Measurements from ENCODE around the gene DQX1. TPM values are rescaled to one million over a fixed set of nuclear protein-coding genes. Genes with fewer than 3 reads are reported as not detected.

DQX1 gene
- total RNA-seq, 2 experiments from 2014 or later = 0.50 to 0.96 TPM

GRCh38 chr2:74507145-74507925, 18.7 kb downstream of the DQX1 start, which contains the start of gene PCGF1:
PCGF1 (minus strand) TSS chr2:74507695; CDS start chr2:74507668, 27 bp downstream.
- peak; percentile 91 for ATAC-seq
- peak; percentile 100 for DNase-seq
- H3K4me1 Mint-ChIP-seq (ENCODE audit: low read depth) = peaks cover 42% of the 10 kb centered on the region
- intact Hi-C loops (cut with micrococcal nuclease) = no loop called here
- H3K27me3 Mint-ChIP-seq = peaks cover 44% of the 10 kb centered on the region
- ChIA-PET CTCF (interaction anchor here (0.9 to 3.4 kb wide), 8 partner anchors 7 to 84 kb away, joined by 3 to 27 read pairs (median 4); partner anchors contain the start of genes AUP1, HTRA2, MRPL53 and TLX2), POLR2A (interaction anchor here (1.0 to 4.8 kb wide), 8 partner anchors 10 to 77 kb away, joined by 3 to 21 read pairs (median 4); partner anchors contain the start of genes AUP1, CCDC142, HTRA2 and INO80B)
- peaks cover 33% of the 10 kb centered on the region for H3K36me3 Mint-ChIP-seq (ENCODE audit: low read depth)
- H3K9me3 Mint-ChIP-seq = no peaks in the 10 kb centered on the region
- TF ChIP-seq, protein P1, sequence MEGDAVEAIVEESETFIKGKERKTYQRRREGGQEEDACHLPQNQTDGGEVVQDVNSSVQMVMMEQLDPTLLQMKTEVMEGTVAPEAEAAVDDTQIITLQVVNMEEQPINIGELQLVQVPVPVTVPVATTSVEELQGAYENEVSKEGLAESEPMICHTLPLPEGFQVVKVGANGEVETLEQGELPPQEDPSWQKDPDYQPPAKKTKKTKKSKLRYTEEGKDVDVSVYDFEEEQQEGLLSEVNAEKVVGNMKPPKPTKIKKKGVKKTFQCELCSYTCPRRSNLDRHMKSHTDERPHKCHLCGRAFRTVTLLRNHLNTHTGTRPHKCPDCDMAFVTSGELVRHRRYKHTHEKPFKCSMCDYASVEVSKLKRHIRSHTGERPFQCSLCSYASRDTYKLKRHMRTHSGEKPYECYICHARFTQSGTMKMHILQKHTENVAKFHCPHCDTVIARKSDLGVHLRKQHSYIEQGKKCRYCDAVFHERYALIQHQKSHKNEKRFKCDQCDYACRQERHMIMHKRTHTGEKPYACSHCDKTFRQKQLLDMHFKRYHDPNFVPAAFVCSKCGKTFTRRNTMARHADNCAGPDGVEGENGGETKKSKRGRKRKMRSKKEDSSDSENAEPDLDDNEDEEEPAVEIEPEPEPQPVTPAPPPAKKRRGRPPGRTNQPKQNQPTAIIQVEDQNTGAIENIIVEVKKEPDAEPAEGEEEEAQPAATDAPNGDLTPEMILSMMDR (IDR thresholded peaks at IDR 0.05) = peak; percentile 50
- H3K27ac Mint-ChIP-seq = peak within 1 kb of the TSS; percentile 99
- H3K4me3 Mint-ChIP-seq = peak within 1 kb of the TSS; percentile 94

DNA sequence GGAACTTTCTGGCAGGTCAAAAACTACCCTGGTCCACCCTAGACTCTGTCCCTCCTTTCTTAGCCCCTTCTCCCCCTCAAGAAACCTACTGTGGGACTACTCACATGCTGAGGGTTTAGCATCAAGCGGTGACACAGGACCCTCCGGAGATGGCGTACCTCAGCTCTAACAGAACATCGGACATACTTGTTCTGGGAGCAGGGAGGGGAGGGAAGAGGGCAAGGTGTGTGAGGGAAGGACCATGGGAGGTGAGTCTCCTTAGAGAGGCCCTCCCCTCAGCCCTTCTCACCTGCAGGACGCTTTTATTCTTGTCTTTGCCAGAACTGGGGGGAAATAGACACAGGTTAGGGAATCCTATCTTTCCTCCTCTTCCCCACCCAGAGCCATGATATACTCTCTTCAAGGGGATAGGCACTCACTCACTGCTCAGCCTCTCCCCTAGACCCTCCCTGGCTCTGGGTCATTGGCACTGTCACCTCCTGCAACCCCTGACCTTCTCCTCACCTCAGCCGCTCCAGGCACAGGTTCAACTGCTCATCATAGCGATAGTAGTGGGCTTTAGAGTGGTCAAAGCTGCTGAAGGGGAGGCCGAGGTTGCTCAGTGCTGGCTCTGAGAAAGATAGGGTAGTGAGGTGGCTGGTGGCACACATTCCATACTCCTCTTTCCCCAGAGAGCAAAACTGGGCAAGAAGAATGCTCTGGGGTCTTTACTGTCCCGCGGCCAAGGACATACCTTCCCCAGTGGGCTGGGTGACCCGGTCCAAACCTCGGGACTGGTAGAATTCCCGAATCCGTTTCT, 20.4 kb downstream of the DQX1 start:
- Mint-ChIP-seq H3K9me3 (no peaks in the 10 kb centered on the region), H3K4me1 (ENCODE audit: low read depth) (peaks cover 43% of the 10 kb centered on the region), H3K27ac (no peak overlapping the region), H3K36me3 (ENCODE audit: low read depth) (peaks cover 33% of the 10 kb centered on the region), H3K4me3 (peak overlapping the region; percentile 12), H3K27me3 (peaks cover 46% of the 10 kb centered on the region)
- DNase-seq (no peak), ATAC-seq (no peak)
- POLR2A ChIA-PET = interaction anchor here (4.8 kb wide), 1 partner anchor 24 kb away, joined by 21 read pairs; the partner anchor contains the start of genes AUP1 and HTRA2
- intact Hi-C loops (cut with micrococcal nuclease) = no loop called here
- CTCF ChIA-PET = interaction anchor here (0.9 to 3.4 kb wide), 4 partner anchors 9 to 82 kb away, joined by 3 to 27 read pairs (median 5); partner anchors contain the start of genes AUP1, HTRA2 and TLX2
- TF ChIP-seq, protein P1 (IDR thresholded peaks at IDR 0.05) = no peak

GRCh38 chr2:74504591-74504990, 21.4 kb downstream of the DQX1 start:
- ATAC-seq (no peak), DNase-seq (no peak)
- intact Hi-C loops (cut with micrococcal nuclease) = no loop called here
- ChIA-PET CTCF (interaction anchor here (1.0 to 2.1 kb wide), 7 partner anchors 22 to 113 kb away, joined by 3 to 16 read pairs (median 4); partner anchors contain the start of genes CCDC142, DQX1, TTC31 and WBP1), POLR2A (interaction anchor here (1.4 to 2.4 kb wide), 2 partner anchors 14 to 22 kb away, joined by 3 to 8 read pairs; partner anchors contain the start of genes CCDC142 and TTC31)
- H3K4me3 Mint-ChIP-seq = no peak overlapping the region
- H3K9me3 Mint-ChIP-seq = no peaks in the 10 kb centered on the region
- TF ChIP-seq, protein P1 (IDR thresholded peaks at IDR 0.05) = no peak
- H3K27ac Mint-ChIP-seq = no peak overlapping the region
- peaks cover 43% of the 10 kb centered on the region for H3K4me1 Mint-ChIP-seq (ENCODE audit: low read depth)
- peaks cover 49% of the 10 kb centered on the region for H3K27me3 Mint-ChIP-seq
- peaks cover 33% of the 10 kb centered on the region for H3K36me3 Mint-ChIP-seq (ENCODE audit: low read depth)

GRCh38 chr2:74503506-74504475, 22.2 kb downstream of the DQX1 start:
- Mint-ChIP-seq H3K4me3 (peak overlapping the region; percentile 68), H3K4me1 (ENCODE audit: low read depth) (peaks cover 48% of the 10 kb centered on the region), H3K27me3 (peaks cover 54% of the 10 kb centered on the region), H3K36me3 (ENCODE audit: low read depth) (peaks cover 33% of the 10 kb centered on the region), H3K9me3 (no peaks in the 10 kb centered on the region), H3K27ac (no peak overlapping the region)
- ChIA-PET POLR2A (interaction anchor here (0.6 to 2.4 kb wide), 6 partner anchors 13 to 112 kb away, joined by 3 to 8 read pairs (median 4); partner anchors contain the start of genes AUP1, CCDC142, HTRA2 and TTC31), CTCF (interaction anchor here (0.9 to 2.1 kb wide), 11 partner anchors 21 to 112 kb away, joined by 3 to 16 read pairs (median 4); partner anchors contain the start of genes CCDC142, DQX1, TTC31 and WBP1)
- no peak for ATAC-seq
- intact Hi-C loops (cut with micrococcal nuclease) = no loop called here
- no peak for DNase-seq
- TF ChIP-seq, protein P1 (IDR thresholded peaks at IDR 0.05) = no peak
